Measurements from ENCODE around the gene TMEM120A.

The TMEM120A gene

DNA sequence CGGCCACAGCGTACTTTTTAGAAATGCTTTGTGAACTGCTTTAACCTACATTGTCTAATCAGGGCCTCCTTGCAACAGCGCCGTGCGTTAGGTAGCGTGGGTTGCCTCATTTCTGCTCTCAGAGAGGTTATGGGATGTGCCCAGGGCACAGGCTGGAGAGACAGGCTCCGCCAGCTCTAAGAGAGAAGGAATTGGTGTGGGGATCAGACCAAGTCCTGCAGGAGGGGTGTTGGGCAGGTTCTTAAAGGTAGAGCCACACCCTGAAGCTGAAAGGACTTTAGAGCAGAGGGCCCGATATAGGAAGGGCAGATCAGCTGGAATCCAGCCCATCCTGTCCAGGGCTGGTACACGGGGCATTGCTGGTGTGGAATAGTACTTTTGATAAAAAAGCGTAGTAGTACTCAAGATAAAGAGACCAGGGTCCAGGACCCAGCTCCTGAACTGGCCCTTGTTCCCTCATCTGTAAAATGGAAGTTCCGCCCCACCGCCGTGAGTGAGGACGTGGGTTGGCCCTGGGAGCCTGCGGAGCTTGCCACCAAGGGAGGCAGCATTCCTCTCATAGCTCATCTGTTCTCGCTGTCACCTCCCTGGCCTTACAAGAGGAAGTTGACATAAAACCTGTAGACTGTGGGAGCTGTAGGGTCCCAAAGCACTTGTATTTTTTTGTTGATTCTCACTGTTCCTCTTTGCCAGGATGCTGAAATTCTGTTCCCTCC is 37.2 kb downstream of the TMEM120A start:
- no peak for FAIRE-seq

DNA sequence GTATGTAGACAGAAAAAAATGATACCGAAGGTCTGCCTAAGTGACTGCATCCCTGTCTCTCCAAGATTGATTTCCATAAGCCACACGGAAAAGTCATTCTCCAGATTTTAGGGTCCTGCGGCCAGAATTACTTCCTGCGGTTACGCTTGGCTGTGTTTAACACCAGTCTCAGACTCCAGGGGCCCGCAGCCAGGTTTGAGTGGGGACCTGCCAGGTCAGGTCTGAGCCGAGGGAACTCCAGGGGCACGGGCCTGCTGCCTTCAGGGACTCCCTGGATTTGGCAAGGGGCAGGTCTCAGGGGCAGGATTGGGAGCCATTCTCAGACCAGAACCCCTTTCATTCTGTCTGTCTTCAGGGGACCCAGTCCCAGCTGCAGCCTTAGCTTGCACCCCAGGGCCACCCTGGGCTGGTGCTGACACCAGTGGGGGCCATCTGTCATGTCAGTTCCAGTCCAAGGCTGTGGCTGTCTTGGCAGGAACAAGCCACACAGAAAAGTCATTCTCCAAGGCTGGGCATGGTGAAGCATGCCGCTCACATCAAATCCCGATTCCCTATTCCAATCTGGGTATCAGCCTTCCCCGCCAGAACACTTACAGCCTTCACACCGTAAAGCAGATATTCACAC is 39.0 kb downstream of the TMEM120A start:
- no peak for FAIRE-seq

DNA sequence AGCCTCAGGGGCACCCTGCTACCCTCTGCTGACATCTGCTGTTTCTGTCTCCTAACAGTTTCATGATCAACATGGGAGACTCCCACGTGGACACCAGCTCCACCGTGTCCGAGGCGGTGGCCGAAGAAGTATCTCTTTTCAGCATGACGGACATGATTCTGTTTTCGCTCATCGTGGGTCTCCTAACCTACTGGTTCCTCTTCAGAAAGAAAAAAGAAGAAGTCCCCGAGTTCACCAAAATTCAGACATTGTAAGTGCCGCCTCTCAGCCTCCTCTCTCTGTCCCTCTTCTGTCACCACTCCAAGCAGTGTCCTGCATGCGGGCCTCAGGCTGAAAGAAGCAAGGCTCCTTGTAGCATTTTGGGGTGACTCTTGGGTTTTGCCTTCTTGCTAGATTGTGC is 40.5 kb downstream of the TMEM120A start:
- no peak for FAIRE-seq

DNA sequence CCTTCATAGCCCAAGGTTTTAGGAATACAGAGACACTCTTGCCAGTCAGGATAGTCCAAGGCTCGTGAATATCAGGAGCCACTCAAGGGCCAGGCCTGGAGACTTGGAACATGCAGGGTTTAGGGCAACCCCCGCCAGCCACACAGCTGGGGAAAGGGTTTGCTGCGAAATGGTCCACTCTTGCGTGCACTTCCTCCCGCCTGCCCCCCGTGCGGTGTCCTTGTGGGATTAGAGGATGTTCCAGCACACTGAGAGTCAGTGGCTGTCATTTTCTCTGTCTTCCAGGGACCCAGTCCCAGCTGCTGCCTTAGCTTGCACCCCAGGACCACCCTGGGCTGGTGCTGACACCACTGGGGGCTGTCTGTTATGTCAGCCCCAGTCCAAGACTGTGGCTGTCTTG is 41.0 kb downstream of the TMEM120A start:
- no peak for FAIRE-seq

DNA sequence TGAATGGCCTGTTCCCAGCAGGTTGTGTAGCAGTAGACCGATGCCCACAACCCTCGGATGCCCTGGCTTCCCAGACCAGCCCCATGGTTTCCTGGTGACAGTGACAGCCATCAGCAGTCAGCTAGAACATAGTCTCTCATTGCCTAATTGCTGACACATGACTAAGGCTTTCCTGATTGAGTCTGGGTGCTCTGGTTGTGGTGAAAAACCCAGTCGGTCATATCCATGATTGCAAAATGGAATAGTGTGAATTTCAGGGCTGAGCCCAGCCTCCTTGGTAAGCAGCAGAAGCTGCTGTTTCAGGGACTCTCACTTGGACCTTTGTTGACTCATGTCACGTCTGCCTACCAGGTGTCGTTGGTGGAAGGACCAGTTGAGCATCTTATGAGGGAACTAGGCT is 42.9 kb downstream of the TMEM120A start:
- no peak for FAIRE-seq

DNA sequence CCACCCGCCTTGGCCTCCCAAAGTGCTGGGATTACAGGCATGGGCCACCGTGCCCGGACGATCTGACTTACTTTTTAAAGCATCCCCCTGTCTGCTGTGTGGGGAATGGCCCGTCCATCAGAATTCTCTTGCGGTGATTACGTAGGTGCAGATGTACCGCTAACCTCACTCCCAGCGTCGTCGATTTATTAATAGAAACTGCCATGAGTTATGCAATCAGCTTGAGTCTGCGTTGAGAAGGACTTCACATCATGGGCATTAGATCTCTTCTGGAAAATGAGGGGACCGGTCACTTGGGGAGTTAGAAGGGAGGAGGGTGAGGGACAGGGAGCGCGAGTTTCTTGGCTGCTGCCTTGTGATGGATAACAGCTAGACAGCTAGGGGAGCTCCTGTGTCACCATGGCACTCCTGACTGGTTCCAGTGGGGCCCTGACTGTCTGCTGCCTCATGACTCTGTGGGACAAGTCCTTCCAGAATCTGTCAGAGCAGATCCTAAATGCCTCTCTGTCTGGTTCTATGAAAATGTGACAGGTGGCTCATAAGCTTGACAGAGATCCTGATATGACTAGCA is 44.2 kb downstream of the TMEM120A start:
- no peak for FAIRE-seq

DNA sequence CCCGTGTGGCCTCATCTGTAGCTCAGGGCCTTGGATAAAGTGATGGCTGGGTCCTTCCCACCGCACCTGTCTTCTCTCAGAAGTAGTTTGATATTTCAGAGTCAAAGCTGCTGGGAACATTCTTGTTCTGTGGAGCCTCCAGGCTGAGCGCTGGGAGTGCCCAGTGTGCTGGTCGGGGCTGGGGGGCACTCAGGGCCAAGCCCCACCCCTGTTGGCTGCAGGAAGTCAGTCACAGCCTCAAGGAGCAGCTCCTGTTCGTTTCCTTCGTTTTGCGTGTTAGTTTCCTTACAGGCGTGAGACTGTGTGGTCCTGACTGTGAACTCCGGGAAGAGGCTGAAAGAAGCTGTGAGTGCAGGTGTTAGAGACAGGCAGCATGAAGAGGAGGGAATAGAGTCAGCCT is 46.2 kb downstream of the TMEM120A start:
- no peak for FAIRE-seq

DNA sequence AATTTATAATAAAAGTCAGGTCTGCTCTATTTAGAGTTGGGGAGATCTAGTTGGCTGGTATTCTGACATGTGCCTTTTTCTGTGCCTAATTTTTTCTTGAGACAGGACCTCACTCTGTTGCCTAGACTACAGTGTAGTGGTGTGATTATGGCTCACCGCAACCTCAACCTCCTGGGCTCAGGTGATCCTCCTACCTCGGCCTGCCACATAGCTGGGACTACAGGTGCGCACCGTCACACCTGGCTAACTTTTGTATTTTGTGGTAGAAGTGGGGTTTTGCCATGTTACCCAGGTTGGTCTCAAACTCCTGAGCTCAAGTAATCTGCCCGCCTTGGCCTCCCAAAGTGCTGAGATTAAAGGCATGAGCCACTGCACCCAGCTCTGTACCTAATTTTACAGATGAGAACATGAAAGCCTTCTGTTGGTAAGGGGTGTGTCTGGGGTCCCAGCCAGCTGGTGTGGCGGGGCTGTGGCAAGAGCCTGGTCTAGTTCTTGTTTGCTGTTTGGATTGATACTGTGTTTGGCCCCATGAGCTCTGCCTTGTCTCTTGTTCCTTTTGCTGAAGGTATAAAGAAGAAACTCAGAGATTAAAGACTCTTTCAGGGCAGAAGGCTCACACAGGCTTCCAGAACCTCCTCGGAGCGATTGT is 48.1 kb downstream of the TMEM120A start:
- no peak for FAIRE-seq

DNA sequence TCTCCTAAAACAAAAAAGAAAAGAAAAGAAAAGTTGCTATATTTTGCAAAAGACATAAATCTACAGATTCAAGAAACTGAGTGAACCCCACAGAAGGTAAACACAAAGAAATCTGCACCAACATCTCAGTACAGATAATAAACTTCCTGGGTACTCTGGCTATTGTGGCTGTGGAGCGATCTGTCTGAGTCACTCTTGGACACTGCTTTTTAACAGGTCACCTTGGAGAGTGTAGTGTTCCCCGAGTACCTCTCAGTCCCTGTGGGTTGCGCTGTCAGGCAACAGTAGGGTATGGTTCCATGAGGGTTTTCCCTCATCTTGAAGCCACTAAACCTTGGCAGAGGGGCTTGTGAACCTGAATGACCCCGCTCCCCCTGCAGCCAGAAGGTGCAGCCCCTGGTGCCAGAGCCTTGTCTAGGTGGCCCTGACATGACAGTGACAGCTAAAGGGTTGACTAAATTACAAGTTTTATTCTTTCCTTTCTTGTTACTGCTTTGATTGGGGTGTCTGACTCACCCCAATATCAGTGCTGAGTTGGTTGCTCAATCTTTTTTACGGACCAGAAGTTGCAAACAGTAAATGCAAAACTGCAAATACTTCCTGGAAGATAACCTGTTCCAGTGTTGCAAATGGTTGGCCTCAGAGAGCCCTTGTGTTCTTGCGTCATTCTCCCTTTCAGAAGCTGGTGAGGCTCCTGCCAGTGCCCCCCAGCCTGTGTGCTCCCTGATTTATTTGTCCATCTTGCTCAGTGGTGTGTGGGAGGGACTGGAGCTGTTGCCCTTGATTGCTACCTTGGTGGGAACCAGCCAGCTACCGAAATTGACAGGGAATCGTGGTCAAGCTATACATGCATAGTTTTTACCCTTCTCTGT is 48.9 kb downstream of the TMEM120A start:
- no peak for FAIRE-seq

DNA sequence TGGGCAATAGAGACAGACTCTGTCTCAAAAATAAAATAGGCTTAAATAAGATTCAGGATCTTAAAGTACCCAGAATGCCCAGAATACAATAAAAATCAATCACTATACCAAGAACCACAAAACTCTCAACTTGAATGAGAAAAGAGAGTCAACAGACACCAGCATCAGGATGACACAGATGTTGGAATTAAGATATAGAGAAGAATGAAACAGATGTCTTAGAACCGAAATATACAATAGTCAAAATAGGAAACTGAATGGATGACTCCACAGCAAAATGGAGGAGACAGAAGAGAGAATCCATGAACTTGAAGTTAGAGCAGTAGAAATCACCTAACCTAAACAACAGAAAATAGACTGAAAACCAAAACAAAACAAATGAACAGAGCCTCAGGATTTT is 49.9 kb downstream of the TMEM120A start:
- FAIRE-seq: no peak

DNA sequence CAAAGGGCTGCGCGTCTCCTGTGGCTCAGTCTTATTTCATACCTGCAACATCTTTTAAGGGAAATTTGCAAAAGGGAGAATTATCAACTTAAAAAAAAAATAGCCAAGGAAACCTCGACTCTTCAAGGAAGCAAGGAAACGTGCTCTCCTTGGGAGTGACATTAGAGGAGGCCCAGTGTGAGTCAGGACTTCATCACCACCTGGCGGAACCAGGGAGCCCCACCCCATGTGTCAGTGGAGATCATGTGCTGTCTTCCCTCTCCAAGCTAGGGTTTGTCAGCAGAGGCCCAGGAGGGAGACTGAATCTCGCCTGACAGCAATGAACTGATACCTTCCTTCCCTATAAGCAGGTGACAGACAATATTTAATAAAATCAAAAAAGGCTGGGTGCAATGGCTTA is 50.5 kb downstream of the TMEM120A start:
- FAIRE-seq: no peak

DNA sequence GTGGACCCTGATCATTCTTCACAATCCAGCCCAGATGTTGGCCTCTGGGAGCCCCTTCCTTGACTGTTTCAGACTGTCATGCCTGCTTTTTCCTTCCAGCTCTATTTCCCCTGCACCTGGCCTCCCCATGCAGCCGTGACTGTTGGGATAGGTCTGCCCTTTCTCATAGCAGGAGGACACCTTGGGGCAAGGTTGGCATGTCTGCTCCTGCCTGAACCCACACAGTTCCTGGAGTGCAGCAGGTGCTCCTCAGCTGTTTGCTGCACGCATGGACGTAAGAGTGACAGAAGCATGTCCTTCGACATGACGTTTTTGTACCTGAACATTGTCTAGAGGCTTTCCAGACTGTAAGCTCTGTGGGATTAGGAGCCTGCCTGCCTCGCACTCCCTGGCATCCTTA is 55.5 kb downstream of the TMEM120A start:
- FAIRE-seq: no peak

DNA sequence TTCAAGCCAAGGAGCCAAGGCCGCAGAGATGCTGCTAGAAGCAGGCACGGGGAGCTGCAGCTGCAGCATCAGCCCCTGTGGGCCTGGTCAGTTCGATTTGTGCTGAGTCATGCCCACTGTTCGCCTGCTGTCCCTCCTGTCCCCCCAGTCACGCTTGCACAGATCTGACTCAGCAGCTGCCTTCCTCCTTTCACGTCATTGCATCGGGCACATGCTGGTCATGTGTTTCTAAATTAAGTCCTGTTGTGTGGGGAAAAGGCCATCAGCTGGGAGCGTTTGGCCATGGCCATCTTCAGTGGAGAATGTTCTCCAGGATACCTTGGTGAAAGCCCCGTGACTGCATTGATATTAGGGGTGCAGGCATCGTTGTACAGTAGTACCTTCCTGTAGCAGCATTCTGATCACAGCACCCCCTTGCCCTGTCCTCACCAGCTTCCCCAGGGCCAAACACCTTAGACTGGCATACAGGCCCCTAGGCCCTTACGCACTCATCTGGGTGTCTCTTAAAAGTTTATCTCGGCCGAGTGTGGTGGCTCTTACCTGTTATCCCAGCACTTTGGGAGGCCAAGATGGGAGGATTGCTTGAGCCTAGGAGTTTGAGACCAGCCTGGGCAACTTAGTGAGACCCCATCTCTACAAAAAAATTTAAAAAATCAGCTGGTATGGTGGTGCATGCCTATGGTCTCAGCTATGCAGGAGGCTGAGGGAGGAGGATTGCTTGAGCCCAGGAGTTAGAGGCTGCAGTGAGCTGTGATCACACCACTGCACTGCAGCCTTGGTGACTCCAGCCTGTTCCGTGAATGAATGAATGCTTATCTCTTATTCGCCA is 56.2 kb downstream of the TMEM120A start:
- no peak for FAIRE-seq
